ENCODE results near the gene PIP5KL1. TPM values are rescaled to one million over a fixed set of nuclear protein-coding genes. Genes with fewer than 3 reads are reported as not detected.
A peak's percentile ranks its signal among the peaks of the same experiment; 100 is the strongest.

Gene PIP5KL1
- total RNA-seq, 2 experiments from 2014 or later = 0.95 to 4.4 TPM

GRCh38 chr9:127971357-127972235, 41.0 kb upstream of the PIP5KL1 start:
- Histone ChIP-seq H3K4me3 (ENCODE audit: low read depth, low read length, poor library complexity, severe bottlenecking) (peak overlapping the region; percentile 80), H3K4me2 (ENCODE audit: low read length) (peak overlapping the region; percentile 84), H3K9me3 (ENCODE audit: low read length) (no peaks in the 10 kb centered on the region), H3K4me1 (ENCODE audit: insufficient read depth, low read length, poor library complexity, severe bottlenecking) (peaks cover 100% of the 10 kb centered on the region), H3K79me2 (ENCODE audit: insufficient read depth, low read depth, low read length) (peaks cover 87% of the 10 kb centered on the region), H2AFZ (ENCODE audit: low read length) (no peak overlapping the region), H3K9me2 (ENCODE audit: insufficient read depth, low read length) (no peaks in the 10 kb centered on the region), H3K27ac (ENCODE audit: low read depth, low read length, poor library complexity, severe bottlenecking) (peak overlapping the region; percentile 95), H4K20me1 (ENCODE audit: insufficient read depth, low read length) (0 out of 2 replicates have a peak, but pooled peaks cover 16% of the 10 kb centered on the region), H3K36me3 (ENCODE audit: insufficient read depth, low read length) (peaks cover 45% of the 10 kb centered on the region)
- CTCF ChIA-PET (ENCODE audit: unreplicated experiment) = no interaction called here
- DNase-seq (ENCODE audit: low spot score) = no peak
- BruUV-seq (replicated peaks) = no TSS peak
- intact Hi-C loops (cut with micrococcal nuclease; ENCODE audit: unreplicated experiment) = loop anchor here (2.0 kb wide), 1 partner anchor 29 kb away; no protein-coding TSS in a partner anchor
- TF ChIP-seq EZH2phosphoT487 (IDR thresholded peaks at IDR 0.05; ENCODE audit: borderline replicate concordance, low read depth, low read length) (no peak), CTCF (conservative IDR thresholded peaks at IDR 0.05; ENCODE audit: low read length) (no peak)
- POLR2A ChIA-PET = interaction anchor here (0.5 to 2.8 kb wide), 8 partner anchors 10 to 102 kb away, joined by 3 to 19 read pairs (median 4); partner anchors contain the start of gene EEIG1

DNA sequence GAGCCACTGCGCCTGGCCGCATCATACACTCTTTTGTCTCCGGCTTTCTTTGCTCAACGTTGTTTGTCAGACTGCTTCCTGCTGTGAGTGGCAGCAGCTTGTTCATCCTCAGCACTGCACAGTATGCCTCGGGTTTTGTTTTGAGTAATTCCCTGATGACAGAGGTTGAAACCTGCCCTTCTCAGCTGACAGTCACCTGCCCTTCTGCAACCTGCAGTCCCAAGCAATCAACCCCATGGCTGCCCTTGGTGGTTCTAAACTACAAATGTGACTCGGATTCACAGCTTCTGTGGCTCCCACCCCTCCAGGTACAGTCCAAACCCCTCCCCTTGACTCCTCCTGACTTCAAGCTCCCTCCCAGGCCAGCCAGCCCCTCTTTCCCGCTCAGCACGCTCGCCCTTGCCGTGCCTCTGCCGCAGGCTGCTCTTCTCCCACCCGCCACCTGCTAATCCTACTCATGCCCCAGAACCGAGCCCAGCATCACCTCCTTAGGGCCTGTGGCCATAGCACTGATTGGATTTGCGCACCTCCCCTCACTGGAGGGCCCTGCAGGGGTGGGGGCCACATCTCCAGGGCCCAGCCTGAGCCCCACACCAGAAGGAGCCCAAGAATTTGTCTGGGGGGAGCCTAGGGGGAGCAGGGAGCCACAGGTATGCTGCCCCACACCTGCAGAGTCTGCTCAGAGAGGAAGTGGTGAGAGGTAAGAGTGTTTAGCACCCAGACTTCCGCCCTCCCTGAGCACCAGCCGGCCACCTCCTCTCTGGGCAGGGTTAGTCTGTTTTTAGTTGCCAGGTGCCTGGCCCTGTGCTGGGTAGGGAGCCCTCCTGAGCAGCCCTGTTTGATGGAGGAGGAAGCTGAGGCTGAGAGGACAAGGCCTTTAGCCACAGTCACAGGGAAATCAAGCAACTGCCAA, 40.1 kb upstream of the PIP5KL1 start:
- ChIA-PET CTCF (ENCODE audit: unreplicated experiment) (interaction anchor here (0.5 kb wide), 2 partner anchors 48 to 1641 kb away, joined by 3 to 7 read pairs; no protein-coding TSS in a partner anchor), POLR2A (interaction anchor here (0.5 to 2.8 kb wide), 7 partner anchors 10 to 102 kb away, joined by 3 to 19 read pairs (median 4); partner anchors contain the start of gene EEIG1)
- H3K9me3 ChIP-seq (ENCODE audit: low read length) = no peaks in the 10 kb centered on the region
- H2AFZ ChIP-seq (ENCODE audit: low read length) = no peak overlapping the region
- peak overlapping the region; percentile 95 for H3K27ac ChIP-seq (ENCODE audit: low read depth, low read length, poor library complexity, severe bottlenecking)
- H3K79me2 ChIP-seq (ENCODE audit: insufficient read depth, low read depth, low read length) = peaks cover 87% of the 10 kb centered on the region
- intact Hi-C loops (cut with micrococcal nuclease; ENCODE audit: unreplicated experiment) = loop anchor here (2.0 kb wide), 1 partner anchor 28 kb away; no protein-coding TSS in a partner anchor
- peak overlapping the region; percentile 80 for H3K4me3 ChIP-seq (ENCODE audit: low read depth, low read length, poor library complexity, severe bottlenecking)
- peak; percentile 91 for DNase-seq (ENCODE audit: low spot score)
- peaks cover 100% of the 10 kb centered on the region for H3K4me1 ChIP-seq (ENCODE audit: insufficient read depth, low read length, poor library complexity, severe bottlenecking)
- peaks cover 36% of the 10 kb centered on the region for H3K36me3 ChIP-seq (ENCODE audit: insufficient read depth, low read length)
- H3K4me2 ChIP-seq (ENCODE audit: low read length) = peak overlapping the region; percentile 84
- H3K9me2 ChIP-seq (ENCODE audit: insufficient read depth, low read length) = no peaks in the 10 kb centered on the region
- TF ChIP-seq CTCF (conservative IDR thresholded peaks at IDR 0.05; ENCODE audit: low read length) (peak; percentile 23; the same call in 1 of the 2 replicates), EZH2phosphoT487 (IDR thresholded peaks at IDR 0.05; ENCODE audit: borderline replicate concordance, low read depth, low read length) (no peak)
- 0 out of 2 replicates have a peak, but pooled peaks cover 11% of the 10 kb centered on the region for H4K20me1 ChIP-seq (ENCODE audit: insufficient read depth, low read length)
- BruUV-seq (replicated peaks) = no TSS peak

Data from OCI-LY7 (cell line).